H1 (cell line): ENCODE results near the gene CPD. TPM values are rescaled to one million over a fixed set of nuclear protein-coding genes. Genes with fewer than 3 reads are reported as not detected.

Experiments
- CTCF ChIA-PET: fragments of 300-600 bp; sonication (Branson Sonifier 250); formaldehyde crosslinking; loops from one replicate; lab custom pipeline; 2021; ENCODE audit not compliant: partially characterized antibody; lab: Charles Lee
- POLR2A ChIA-PET: fragments of 300-600 bp; sonication (Branson Sonifier 250); formaldehyde crosslinking; loops from one replicate; lab custom pipeline; 2021; ENCODE audit warnings: inconsistent platforms; ENCODE audit not compliant: partially characterized antibody; lab: Charles Lee
- DNase-seq, 2 experiments: peaks; one replicate each; pipeline versions ENCODE4 v3.0.0 to v3.0.0-alpha.2; 2010 to 2022; ENCODE audit warnings: low spot score in 2 of 2, low read depth in 1 of 2, mixed read lengths in 1 of 2
- FAIRE-seq: peaks from 2 replicates; lab custom pipeline; 2011; peaks lifted over from hg19 to GRCh38; lab: Jason Lieb, UNC
- H2AFZ ChIP-seq: 2 replicates; pipeline ENCODE4 v1.8.1; 2012; ENCODE audit warnings: low read length, inconsistent platforms
- H2AK5ac ChIP-seq: 2 replicates; pipeline ENCODE4 v1.6.1; 2013; ENCODE audit warnings: low read depth, low read length
- H2BK120ac ChIP-seq: replicated peaks from 2 replicates; pipeline ENCODE3; 2013; ENCODE audit warnings: low read depth, low read length, inconsistent platforms
- H2BK12ac ChIP-seq: 2 replicates; pipeline ENCODE4 v1.6.1; 2013; ENCODE audit warnings: low read depth, low read length
- H2BK15ac ChIP-seq: 2 replicates; pipeline ENCODE4 v1.6.1; 2013; ENCODE audit warnings: low read length
- H2BK20ac ChIP-seq: 2 replicates; pipeline ENCODE4 v1.6.1; 2013; ENCODE audit warnings: low read length
- H2BK5ac ChIP-seq: 2 replicates; pipeline ENCODE4 v1.6.1; 2013; ENCODE audit warnings: low read depth, low read length
- H3K14ac ChIP-seq: 2 replicates; pipeline ENCODE4 v1.6.1; 2013; ENCODE audit warnings: inconsistent platforms; ENCODE audit not compliant: insufficient read length
- H3K18ac ChIP-seq: 2 replicates; pipeline ENCODE4 v1.6.1; 2013; ENCODE audit warnings: low read length; ENCODE audit errors: extremely low read depth
- H3K23ac ChIP-seq: 2 replicates; pipeline ENCODE4 v1.6.1; 2013; ENCODE audit warnings: inconsistent platforms; ENCODE audit not compliant: insufficient read length
- H3K23me2 ChIP-seq: 2 replicates; pipeline ENCODE4 v1.6.1; 2013; ENCODE audit warnings: low read depth, low read length
- H3K27ac ChIP-seq: 2 replicates; pipeline ENCODE4 v1.6.1; 2011; ENCODE audit warnings: low read depth, low read length, inconsistent platforms
- H3K27me3 ChIP-seq, 4 experiments: replicated peaks in 1 of 4; 1 replicate in 1 of 4; 2 replicates in 3 of 4; pipeline versions ENCODE4 v1.6.1 to v1.8.1; 2011 to 2013; ENCODE audit warnings: low read length in 3 of 4, mild to moderate bottlenecking in 3 of 4, inconsistent platforms in 2 of 4, mixed read lengths in 2 of 4, moderate library complexity in 1 of 4; ENCODE audit not compliant: control insufficient read depth in 3 of 4, insufficient read depth in 3 of 4; ENCODE audit errors: extremely low read depth in 1 of 4
- H3K36me3 ChIP-seq, 4 experiments: 2 replicates each; pipeline versions ENCODE4 v1.6.1 to v1.8.1; 2011 to 2013; ENCODE audit warnings: mild to moderate bottlenecking in 4 of 4, low read length in 3 of 4, moderate library complexity in 2 of 4, control low read depth in 1 of 4, inconsistent platforms in 1 of 4; ENCODE audit not compliant: insufficient read depth in 4 of 4, control insufficient read depth in 2 of 4
- H3K4ac ChIP-seq: replicated peaks from 2 replicates; pipeline ENCODE3; 2013; ENCODE audit warnings: low read length, low read depth, mixed read lengths, inconsistent platforms; ENCODE audit not compliant: insufficient read length
- H3K4me1 ChIP-seq, 4 experiments: replicated peaks in 1 of 4; 1 replicate in 1 of 4; 2 replicates in 3 of 4; pipeline versions ENCODE4 v1.6.1 to v1.8.1; 2011 to 2013; ENCODE audit warnings: low read length in 3 of 4, inconsistent platforms in 2 of 4, mixed read lengths in 1 of 4; ENCODE audit not compliant: insufficient read depth in 4 of 4, control insufficient read depth in 3 of 4
- H3K4me2 ChIP-seq, 2 experiments: 2 replicates each; pipeline versions ENCODE4 v1.6.1 to v1.8.1; 2011 to 2013; ENCODE audit warnings: low read depth in 2 of 2, low read length in 2 of 2, control low read depth in 1 of 2, inconsistent platforms in 1 of 2, mild to moderate bottlenecking in 1 of 2; ENCODE audit not compliant: insufficient read depth in 1 of 2
- H3K4me3 ChIP-seq, 4 experiments: fragments of 200-600, 300-600 bp in 1 of 4; sonication (generic), shearing (Covaris generic), sonication (Bioruptor Twin) in 1 of 4; 2 replicates each; pipeline versions ENCODE4 v1.5.1 to v1.8.1; 2011 to 2016; ENCODE audit warnings: low read length in 4 of 4, low read depth in 3 of 4, control low read depth in 2 of 4, inconsistent platforms in 2 of 4, mild to moderate bottlenecking in 2 of 4, mixed read lengths in 1 of 4, moderate library complexity in 1 of 4; ENCODE audit not compliant: insufficient read depth in 2 of 4; ENCODE audit errors: extremely low read depth in 1 of 4
- H3K56ac ChIP-seq: replicated peaks from 2 replicates; pipeline ENCODE3; 2013; ENCODE audit warnings: low read depth, mild to moderate bottlenecking, mixed read lengths, low read length, inconsistent platforms; ENCODE audit not compliant: insufficient read length
- H3K79me1 ChIP-seq: 2 replicates; pipeline ENCODE4 v1.6.1; 2013; ENCODE audit warnings: low read depth, low read length, control low read depth
- H3K79me2 ChIP-seq, 2 experiments: 2 replicates each; pipeline versions ENCODE4 v1.6.1 to v1.8.1; 2012 to 2013; ENCODE audit warnings: low read length in 2 of 2, mild to moderate bottlenecking in 2 of 2, inconsistent platforms in 1 of 2; ENCODE audit not compliant: insufficient read depth in 2 of 2, control insufficient read depth in 1 of 2
- H3K9ac ChIP-seq, 4 experiments: replicated peaks in 1 of 4; 1 replicate in 1 of 4; 2 replicates in 3 of 4; pipeline versions ENCODE4 v1.6.1 to v1.8.1; 2011 to 2013; ENCODE audit warnings: low read depth in 3 of 4, low read length in 3 of 4, control low read depth in 2 of 4, mild to moderate bottlenecking in 2 of 4, moderate library complexity in 2 of 4, inconsistent platforms in 1 of 4; ENCODE audit errors: extremely low read depth in 1 of 4
- H3K9me3 ChIP-seq, 2 experiments: 2 replicates each; pipeline versions ENCODE4 v1.6.1 to v1.8.1; 2012 to 2013; ENCODE audit warnings: mild to moderate bottlenecking in 2 of 2, moderate library complexity in 2 of 2, control low read depth in 1 of 2, inconsistent platforms in 1 of 2, low read depth in 1 of 2, low read length in 1 of 2, mixed read lengths in 1 of 2; ENCODE audit not compliant: insufficient read depth in 2 of 2
- H4K20me1 ChIP-seq, 2 experiments: replicated peaks in 1 of 2; 2 replicates each; pipeline versions ENCODE3 to v1.8.1; 2011 to 2013; ENCODE audit warnings: inconsistent platforms in 2 of 2, low read length in 2 of 2, mild to moderate bottlenecking in 1 of 2; ENCODE audit not compliant: insufficient read depth in 2 of 2, control insufficient read depth in 1 of 2
- H4K5ac ChIP-seq: 2 replicates; pipeline ENCODE4 v1.6.1; 2013; ENCODE audit warnings: low read length, low read depth, mixed read lengths, inconsistent platforms; ENCODE audit not compliant: insufficient read length
- H4K8ac ChIP-seq: 2 replicates; pipeline ENCODE4 v1.8.0; 2013; ENCODE audit warnings: mild to moderate bottlenecking, moderate library complexity, low read length, inconsistent platforms; ENCODE audit not compliant: insufficient read depth; ENCODE audit errors: extremely low read depth
- H4K91ac ChIP-seq: replicated peaks from 2 replicates; pipeline ENCODE3; 2013; ENCODE audit warnings: low read length, mixed read lengths, inconsistent platforms; ENCODE audit not compliant: insufficient read length
- ASH2L ChIP-seq: fragments of 200-600, 300-600 bp; sonication (generic); IDR thresholded peaks from one replicate; pipeline ENCODE4 v1.7.1; 2017; ENCODE audit warnings: low read length
- ATF2 ChIP-seq: IDR thresholded peaks from 2 replicates; pipeline ENCODE4 v1.6.1; 2012; ENCODE audit warnings: low read length, inconsistent platforms
- CTCF ChIP-seq, 3 experiments: IDR thresholded peaks; 1 replicate in 2 of 3; 2 replicates in 1 of 3; pipeline versions ENCODE4 v1.5.1 to v1.6.1; 2011; ENCODE audit warnings: low read length in 3 of 3, mild to moderate bottlenecking in 3 of 3, inconsistent platforms in 2 of 3, low read depth in 1 of 3, moderate library complexity in 1 of 3; ENCODE audit not compliant: insufficient read depth in 1 of 3; ENCODE audit errors: control extremely low read depth in 1 of 3
- EGR1 ChIP-seq: IDR thresholded peaks from 2 replicates; pipeline ENCODE4 v1.6.1; 2011; ENCODE audit warnings: low read depth, low read length, borderline replicate concordance
- EZH2 ChIP-seq: fragments of 200-600 bp; sonication (generic); IDR thresholded peaks from 2 replicates; pipeline ENCODE4 v1.7.1; 2012; ENCODE audit warnings: low read depth, mild to moderate bottlenecking, moderate library complexity, low read length, inconsistent platforms; ENCODE audit not compliant: severe bottlenecking
- GTF2F1 ChIP-seq: IDR thresholded peaks from 2 replicates; pipeline ENCODE4 v1.6.1; 2012; ENCODE audit warnings: low read depth, low read length, improper control_type of control experiment, borderline replicate concordance
- KDM5A ChIP-seq: fragments of 200-600 bp; IDR thresholded peaks from 2 replicates; pipeline ENCODE4 v1.7.1; 2012; ENCODE audit warnings: mild to moderate bottlenecking, low read length, inconsistent platforms, mixed read lengths
- RXRA ChIP-seq: IDR thresholded peaks from 2 replicates; pipeline ENCODE4 v1.6.1; 2011; ENCODE audit warnings: low read depth, mild to moderate bottlenecking, low read length, moderate library complexity; ENCODE audit not compliant: insufficient read depth
- SAP30 ChIP-seq: fragments of 300-600 bp; sonication (generic); IDR thresholded peaks from 2 replicates; pipeline ENCODE4 v1.7.1; 2012; ENCODE audit warnings: low read length, moderate library complexity, mild to moderate bottlenecking, inconsistent platforms; ENCODE audit not compliant: insufficient read depth, insufficient replicate concordance
- WGBS, 2 experiments: shearing (Covaris generic) in 1 of 2; methylation state at CpG; one replicate each; pipeline versions ENCODE4 v1.1.6 to v1.1.7; 2013 to 2015; ENCODE audit warnings: low lambda C conversion rate in 2 of 2, mixed read lengths in 2 of 2, inconsistent platforms in 1 of 2, low coverage in 1 of 2, missing lambda C conversion rate in 1 of 2; ENCODE audit not compliant: insufficient replicate concordance in 2 of 2, insufficient coverage in 1 of 2, insufficient read length in 1 of 2; ENCODE audit errors: extremely low coverage in 1 of 2, missing lambda C conversion rate in 1 of 2; 5-methylcytosine and 5-hydroxymethylcytosine counted together
- polyA plus RNA-seq, 7 experiments: library from polyadenylated mRNA; depleted of rRNA in 3 of 7; stranded (reverse) in 5 of 7; unstranded in 2 of 7; fragments of >200 nt in 5 of 7; fragments of 200-250 nt in 2 of 7; gene quantifications; 1 replicate in 5 of 7; 2 replicates in 1 of 7; 4 replicates in 1 of 7; pipeline versions ENCODE4 v1.2.1 to v1.2.3, GENCODE V29; 2011 to 2013; ENCODE audit warnings: missing spikeins in 2 of 7, mixed read lengths in 2 of 7
- total RNA-seq: library from RNA; stranded (reverse); fragmentation: NEBNext Ultra II Directional; extraction: Animal tissue kit (Norgen Biotek cat#: 25700); gene quantifications from 2 replicates; pipeline ENCODE4 v1.2.1, GENCODE V29; 2021

The CPD gene
- total and polyA plus RNA-seq, 2 of the 8 experiments (the other 6 are each of a cell fraction or from before 2014, with no cell fraction given), result 8.6 to 46.2 TPM

GRCh38 chr17:30483159-30483558 is 104.4 kb downstream of the CPD start:
- no peak overlapping the region for H4K8ac ChIP-seq
- H3K4me2 ChIP-seq, result no peak overlapping the region
- WGBS, 2 experiments, result 96% methylated on average over 1 of the region's 1 CpG; no CpG with 5 or more reads in 1 of the 2 experiments
- H3K4ac ChIP-seq, result no peak overlapping the region
- H3K56ac ChIP-seq, result no peak overlapping the region
- ChIA-PET POLR2A (no interaction called here), CTCF (no interaction called here)
- H2BK120ac ChIP-seq, result no peak overlapping the region
- no peaks in the 10 kb centered on the region for H3K23me2 ChIP-seq
- H3K9me3 ChIP-seq, result no peaks in the 10 kb centered on the region
- TF ChIP-seq GTF2F1 (no peak), ATF2 (no peak), EZH2 (no peak), ASH2L (no peak), EGR1 (no peak), RXRA (no peak), SAP30 (no peak), CTCF (IDR thresholded peaks at IDR 0.05; ENCODE audit: control extremely low read depth in 1 of 3, insufficient read depth in 1 of 3, low read depth in 1 of 3, low read length in 3 of 3) (no peak), KDM5A (no peak)
- no peak overlapping the region for H2AK5ac ChIP-seq
- H2AFZ ChIP-seq, result no peak overlapping the region
- no peaks in the 10 kb centered on the region for H3K27me3 ChIP-seq
- H4K20me1 ChIP-seq, result no peaks in the 10 kb centered on the region
- H2BK5ac ChIP-seq, result no peak overlapping the region
- H3K79me2 ChIP-seq, result peaks cover 0 to 11% of the 10 kb centered on the region in 2 experiments; a peak in 3 of 4 replicates
- no peak overlapping the region for H3K14ac ChIP-seq
- H3K4me3 ChIP-seq, result no peak overlapping the region
- H3K79me1 ChIP-seq, result no peaks in the 10 kb centered on the region
- H2BK12ac ChIP-seq, result no peak overlapping the region
- no peak overlapping the region for H3K9ac ChIP-seq
- H3K18ac ChIP-seq, result no peak overlapping the region
- peaks cover 3 to 63% (median 33%) of the 10 kb centered on the region in 4 experiments; a peak in 7 of 8 replicates for H3K36me3 ChIP-seq
- no peaks in the 10 kb centered on the region for H3K4me1 ChIP-seq
- H2BK15ac ChIP-seq, result no peak overlapping the region
- no peak overlapping the region for H4K5ac ChIP-seq
- DNase-seq, result no peak
- no peak overlapping the region for H2BK20ac ChIP-seq
- no peak overlapping the region for H4K91ac ChIP-seq
- H3K27ac ChIP-seq, result no peak overlapping the region
- no peak for FAIRE-seq
- no peak overlapping the region for H3K23ac ChIP-seq
